DOHH2 (cell line): Measurements from ENCODE around the gene ATP5IF1.

ENCODE experiments used
- H3F3A ChIP-seq: fragments of 200-600 bp; sonication (generic), shearing (Covaris generic); 2 replicates; pipeline ENCODE4 v1.6.0; 2016; ENCODE audit warnings: antibody characterized with exemption, mild to moderate bottlenecking; ENCODE audit not compliant: control insufficient read depth, insufficient read depth
- H3K27ac ChIP-seq: fragments of 200-600 bp; sonication (generic); 2 replicates; pipeline ENCODE4 v1.5.1; 2014; ENCODE audit warnings: low read depth, mild to moderate bottlenecking, low read length, moderate library complexity
- H3K27me3 ChIP-seq: fragments of 200-600 bp; sonication (generic); 2 replicates; pipeline ENCODE4 v1.6.1; 2014; ENCODE audit warnings: mild to moderate bottlenecking, low read length, mixed read lengths; ENCODE audit not compliant: control insufficient read depth
- H3K36me3 ChIP-seq: fragments of 200-600 bp; sonication (generic); 2 replicates; pipeline ENCODE4 v1.6.1; 2014; ENCODE audit warnings: mild to moderate bottlenecking, low read length, moderate library complexity, mixed read lengths; ENCODE audit not compliant: control insufficient read depth
- H3K4me1 ChIP-seq: fragments of 200-600 bp; sonication (generic); 2 replicates; pipeline ENCODE4 v1.6.1; 2014; ENCODE audit warnings: mild to moderate bottlenecking, low read length, mixed read lengths; ENCODE audit not compliant: control insufficient read depth
- H3K4me2 ChIP-seq: fragments of 200-600 bp; sonication (generic); 2 replicates; pipeline ENCODE4 v1.6.0; 2014; ENCODE audit warnings: mild to moderate bottlenecking, low read length, moderate library complexity
- H3K4me3 ChIP-seq: fragments of 200-600 bp; sonication (generic); 2 replicates; pipeline ENCODE4 v1.5.1; 2014; ENCODE audit warnings: mild to moderate bottlenecking, low read length, mixed read lengths
- H3K79me2 ChIP-seq: fragments of 200-600 bp; sonication (generic); 2 replicates; pipeline ENCODE4 v1.6.1; 2014; ENCODE audit warnings: mild to moderate bottlenecking, low read length, mixed read lengths; ENCODE audit not compliant: control insufficient read depth
- H3K9me2 ChIP-seq: fragments of 200-600 bp; sonication (generic); replicated peaks from 2 replicates; pipeline ENCODE4 v1.6.1; 2014; ENCODE audit warnings: mild to moderate bottlenecking, low read length, mixed read lengths; ENCODE audit not compliant: control insufficient read depth
- H3K9me3 ChIP-seq: fragments of 200-600 bp; sonication (generic); 2 replicates; pipeline ENCODE4 v1.6.1; 2014; ENCODE audit warnings: antibody characterized with exemption, low read length, mixed read lengths; ENCODE audit not compliant: control insufficient read depth, insufficient read depth
- H4K20me1 ChIP-seq: fragments of 200-600 bp; sonication (generic); 2 replicates; pipeline ENCODE4 v1.6.0; 2014; ENCODE audit warnings: low read depth, mild to moderate bottlenecking, antibody characterized with exemption, low read length, moderate library complexity; ENCODE audit not compliant: control insufficient read depth, insufficient read depth
- EZH2phosphoT487 ChIP-seq: fragments of 200-600 bp; sonication (generic); IDR thresholded peaks from 2 replicates; pipeline ENCODE4 v1.6.1; 2017; ENCODE audit warnings: borderline replicate concordance, mild to moderate bottlenecking, antibody characterized with exemption, low read length, moderate library complexity, mixed read lengths
- TF ChIP-seq, protein P1 (sequence below): fragments of 200-600 bp; sonication (generic); IDR thresholded peaks from one replicate; pipeline ENCODE4 v1.5.1; 2014; ENCODE audit warnings: antibody characterized with exemption, mild to moderate bottlenecking, low read depth, low read length; ENCODE audit not compliant: poor library complexity, severe bottlenecking

The ATP5IF1 gene

DNA sequence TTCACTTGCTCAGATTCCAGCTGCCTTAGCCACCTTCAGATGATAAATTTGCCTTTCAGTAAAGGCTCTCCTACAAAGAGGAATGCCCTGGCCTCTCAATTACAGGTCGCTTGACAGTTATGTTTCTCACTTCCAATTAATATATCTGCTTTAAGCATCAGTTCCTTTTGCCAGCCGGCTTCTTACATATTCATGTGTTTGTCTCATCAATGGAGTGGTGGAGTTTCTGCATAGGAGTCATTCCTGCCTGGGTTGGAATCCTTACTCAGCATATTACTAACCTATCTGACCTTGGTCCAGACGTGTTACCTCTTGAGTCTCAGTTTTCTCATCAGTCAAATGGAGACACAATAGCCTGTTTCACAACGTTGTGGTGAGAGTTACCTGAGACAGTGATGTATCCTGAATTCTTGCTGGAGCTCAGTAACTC lies 14.0 kb downstream of the ATP5IF1 start:
- Histone ChIP-seq H3K36me3 (peaks cover 5% of the 10 kb centered on the region), H3K4me1 (peaks cover 42% of the 10 kb centered on the region), H3K9me2 (no peaks in the 10 kb centered on the region), H3K27ac (peak overlapping the region; percentile 98), H3K79me2 (peaks cover 11% of the 10 kb centered on the region), H3F3A (peaks cover 25% of the 10 kb centered on the region), H3K4me2 (peak overlapping the region; percentile 95), H3K27me3 (no peaks in the 10 kb centered on the region), H4K20me1 (no peaks in the 10 kb centered on the region), H3K9me3 (no peaks in the 10 kb centered on the region), H3K4me3 (peak overlapping the region; percentile 73)
- TF ChIP-seq, protein P1, sequence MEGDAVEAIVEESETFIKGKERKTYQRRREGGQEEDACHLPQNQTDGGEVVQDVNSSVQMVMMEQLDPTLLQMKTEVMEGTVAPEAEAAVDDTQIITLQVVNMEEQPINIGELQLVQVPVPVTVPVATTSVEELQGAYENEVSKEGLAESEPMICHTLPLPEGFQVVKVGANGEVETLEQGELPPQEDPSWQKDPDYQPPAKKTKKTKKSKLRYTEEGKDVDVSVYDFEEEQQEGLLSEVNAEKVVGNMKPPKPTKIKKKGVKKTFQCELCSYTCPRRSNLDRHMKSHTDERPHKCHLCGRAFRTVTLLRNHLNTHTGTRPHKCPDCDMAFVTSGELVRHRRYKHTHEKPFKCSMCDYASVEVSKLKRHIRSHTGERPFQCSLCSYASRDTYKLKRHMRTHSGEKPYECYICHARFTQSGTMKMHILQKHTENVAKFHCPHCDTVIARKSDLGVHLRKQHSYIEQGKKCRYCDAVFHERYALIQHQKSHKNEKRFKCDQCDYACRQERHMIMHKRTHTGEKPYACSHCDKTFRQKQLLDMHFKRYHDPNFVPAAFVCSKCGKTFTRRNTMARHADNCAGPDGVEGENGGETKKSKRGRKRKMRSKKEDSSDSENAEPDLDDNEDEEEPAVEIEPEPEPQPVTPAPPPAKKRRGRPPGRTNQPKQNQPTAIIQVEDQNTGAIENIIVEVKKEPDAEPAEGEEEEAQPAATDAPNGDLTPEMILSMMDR = no peak
- no peak for TF ChIP-seq EZH2phosphoT487

DNA sequence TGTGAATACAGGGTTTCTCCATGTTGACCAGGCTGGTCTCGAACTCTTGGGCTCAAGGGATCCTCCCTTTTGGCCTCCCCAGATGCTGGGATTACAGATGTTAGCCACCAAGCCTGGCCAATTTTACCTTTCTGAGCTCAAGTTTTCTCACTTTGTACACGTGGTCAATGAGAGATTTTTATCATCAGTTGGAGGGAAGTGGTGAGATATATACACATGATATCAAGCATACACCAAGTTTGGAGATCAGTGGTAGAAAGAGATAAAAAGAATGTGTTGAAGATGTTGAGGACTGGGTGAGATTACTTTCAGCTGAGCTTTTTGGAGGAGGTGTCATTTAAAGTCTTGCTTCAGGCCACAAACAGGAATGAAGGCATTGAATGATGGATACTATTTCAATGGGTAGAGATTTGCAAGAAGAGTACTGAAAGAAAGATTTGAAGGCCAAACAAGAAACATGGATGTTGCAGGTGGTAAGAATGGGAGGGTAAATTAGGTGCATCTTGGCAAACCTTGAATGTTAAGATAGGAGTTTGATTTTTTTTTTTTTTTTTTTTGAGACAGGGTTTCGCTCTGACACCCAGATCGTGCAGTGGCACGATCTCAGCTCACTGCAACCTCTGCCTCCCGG lies 20.4 kb downstream of the ATP5IF1 start:
- no peaks in the 10 kb centered on the region for H3K9me2 ChIP-seq
- H3K27ac ChIP-seq = no peak overlapping the region
- H4K20me1 ChIP-seq = peaks cover 7% of the 10 kb centered on the region
- TF ChIP-seq, protein P1 = no peak
- TF ChIP-seq EZH2phosphoT487 = no peak
- peaks cover 19% of the 10 kb centered on the region for H3K79me2 ChIP-seq
- H3K27me3 ChIP-seq = peaks cover 2% of the 10 kb centered on the region; the same call in 1 of the 2 replicates
- H3F3A ChIP-seq = no peaks in the 10 kb centered on the region
- peaks cover 16% of the 10 kb centered on the region for H3K4me1 ChIP-seq
- H3K4me2 ChIP-seq = no peak overlapping the region
- no peak overlapping the region for H3K4me3 ChIP-seq
- H3K9me3 ChIP-seq = no peaks in the 10 kb centered on the region
- H3K36me3 ChIP-seq = 0 out of 2 replicates have a peak, but pooled peaks cover 3% of the 10 kb centered on the region

DNA sequence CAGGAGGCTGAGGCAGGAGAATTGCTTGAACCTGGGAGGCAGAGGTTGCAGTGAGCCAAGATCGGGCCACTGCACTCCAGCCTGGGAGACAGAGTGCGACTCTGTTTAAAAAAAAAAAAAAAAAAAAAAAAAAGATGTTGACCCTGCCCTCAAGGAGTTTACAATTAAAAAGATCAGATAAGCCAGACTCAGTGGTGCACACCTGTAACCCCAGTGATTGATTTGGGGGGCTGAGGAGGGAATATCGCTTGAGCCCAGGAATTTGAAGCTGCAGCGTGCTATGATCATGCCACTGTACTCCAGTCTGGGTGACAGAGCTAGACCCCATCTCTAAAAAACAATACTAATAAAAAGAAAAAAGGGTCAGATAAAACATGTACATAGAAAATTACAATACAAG lies 21.8 kb downstream of the ATP5IF1 start:
- Histone ChIP-seq H3K27ac (no peak overlapping the region), H3K4me2 (no peak overlapping the region), H3K4me1 (peaks cover 19% of the 10 kb centered on the region), H3K9me3 (no peaks in the 10 kb centered on the region), H4K20me1 (peaks cover 9% of the 10 kb centered on the region), H3K9me2 (no peaks in the 10 kb centered on the region), H3K79me2 (peaks cover 30% of the 10 kb centered on the region), H3K27me3 (peaks cover 2% of the 10 kb centered on the region; the same call in 1 of the 2 replicates), H3K36me3 (0 out of 2 replicates have a peak, but pooled peaks cover 3% of the 10 kb centered on the region), H3K4me3 (no peak overlapping the region), H3F3A (no peaks in the 10 kb centered on the region)
- TF ChIP-seq EZH2phosphoT487 = no peak
- TF ChIP-seq, protein P1 = no peak
